MCF 10A (cell line): ENCODE data around the gene GATAD2B. TPM values are rescaled to one million over a fixed set of nuclear protein-coding genes. Genes with fewer than 3 reads are reported as not detected.

Source experiments
- BruUV-seq: library from RNA; stranded (reverse); fragments of 400-500 nt; replicated peaks from 2 replicates; lab custom pipeline; 2021; lab: Mats Ljungman, UMichigan
- CTCF ChIA-PET: fragments of 300-600 bp; sonication (Branson Sonifier 250); formaldehyde crosslinking; extraction: SDS; loops from one replicate; lab custom pipeline; 2021; ENCODE audit warnings: antibody characterized with exemption, inconsistent platforms; lab: Yijun Ruan, JAX
- POLR2A ChIA-PET: fragments of 300-600, 350-650 bp; sonication (Branson Sonifier 250); formaldehyde crosslinking; extraction: SDS; loops from one replicate; lab custom pipeline; 2020; ENCODE audit warnings: antibody characterized with exemption, inconsistent platforms; lab: Yijun Ruan, JAX
- DNase-seq: peaks from one replicate; pipeline ENCODE4 v3.0.0-alpha.2; 2018; ENCODE audit not compliant: unreplicated experiment
- H3K27ac Mint-ChIP-seq: one replicate; pipeline ENCODE4 v1.8.0; 2022; ENCODE audit warnings: mild to moderate bottlenecking, low read depth, mixed read lengths; ENCODE audit not compliant: unreplicated experiment
- H3K27me3 Mint-ChIP-seq: one replicate; pipeline ENCODE4 v1.8.0; 2022; ENCODE audit warnings: mixed read lengths; ENCODE audit not compliant: insufficient read depth, unreplicated experiment
- H3K36me3 Mint-ChIP-seq: one replicate; pipeline ENCODE4 v1.8.0; 2022; ENCODE audit warnings: mild to moderate bottlenecking, moderate library complexity, mixed read lengths; ENCODE audit not compliant: insufficient read depth, unreplicated experiment
- H3K4me1 Mint-ChIP-seq: one replicate; pipeline ENCODE4 v1.8.0; 2022; ENCODE audit warnings: mixed read lengths; ENCODE audit not compliant: insufficient read depth, unreplicated experiment
- H3K4me3 Mint-ChIP-seq: one replicate; pipeline ENCODE4 v1.8.0; 2022; ENCODE audit warnings: mild to moderate bottlenecking, moderate library complexity, mixed read lengths; ENCODE audit not compliant: unreplicated experiment
- H3K9me3 Mint-ChIP-seq: one replicate; pipeline ENCODE4 v1.8.0; 2022; ENCODE audit warnings: mixed read lengths; ENCODE audit not compliant: unreplicated experiment
- intact Hi-C: fragments of 100-400 bp; cut with micrococcal nuclease; formaldehyde crosslinking; loops from 2 replicates; pipeline ENCODE4 v1.14.1; 2022
- total RNA-seq: library from RNA; stranded (reverse); gene quantifications from 2 replicates; pipeline ENCODE4 v1.2.3, GENCODE V29; 2022
- TF ChIP-seq, protein P1 (sequence below): fragments of 200-600 bp; IDR thresholded peaks from one replicate; pipeline ENCODE4 v1.8.0; 2022; ENCODE audit warnings: antibody characterized with exemption, mild to moderate bottlenecking; ENCODE audit not compliant: unreplicated experiment

GATAD2B gene
- total RNA-seq, 1 experiment from 2014 or later = 95.5 TPM

- ChIA-PET CTCF (interaction anchor here (0.6 to 3.4 kb wide), 9 partner anchors 20 to 186 kb away, joined by 3 to 22 read pairs (median 4); partner anchors contain the start of genes CREB3L4, DENND4B and RAB13), POLR2A (interaction anchor here (0.6 to 2.1 kb wide), 5 partner anchors 166 to 381 kb away, joined by 3 to 6 read pairs (median 4); partner anchors contain the start of genes CREB3L4, JTB and RPS27)
- Mint-ChIP-seq H3K27me3 (no peaks in the 10 kb centered on the region), H3K9me3 (no peaks in the 10 kb centered on the region), H3K4me3 (no peak overlapping the region), H3K36me3 (peaks cover 23% of the 10 kb centered on the region), H3K4me1 (peaks cover 29% of the 10 kb centered on the region), H3K27ac (no peak overlapping the region)
- intact Hi-C loops = no loop called here
- no peak for DNase-seq
- BruUV-seq = no TSS peak
- TF ChIP-seq, protein P1, sequence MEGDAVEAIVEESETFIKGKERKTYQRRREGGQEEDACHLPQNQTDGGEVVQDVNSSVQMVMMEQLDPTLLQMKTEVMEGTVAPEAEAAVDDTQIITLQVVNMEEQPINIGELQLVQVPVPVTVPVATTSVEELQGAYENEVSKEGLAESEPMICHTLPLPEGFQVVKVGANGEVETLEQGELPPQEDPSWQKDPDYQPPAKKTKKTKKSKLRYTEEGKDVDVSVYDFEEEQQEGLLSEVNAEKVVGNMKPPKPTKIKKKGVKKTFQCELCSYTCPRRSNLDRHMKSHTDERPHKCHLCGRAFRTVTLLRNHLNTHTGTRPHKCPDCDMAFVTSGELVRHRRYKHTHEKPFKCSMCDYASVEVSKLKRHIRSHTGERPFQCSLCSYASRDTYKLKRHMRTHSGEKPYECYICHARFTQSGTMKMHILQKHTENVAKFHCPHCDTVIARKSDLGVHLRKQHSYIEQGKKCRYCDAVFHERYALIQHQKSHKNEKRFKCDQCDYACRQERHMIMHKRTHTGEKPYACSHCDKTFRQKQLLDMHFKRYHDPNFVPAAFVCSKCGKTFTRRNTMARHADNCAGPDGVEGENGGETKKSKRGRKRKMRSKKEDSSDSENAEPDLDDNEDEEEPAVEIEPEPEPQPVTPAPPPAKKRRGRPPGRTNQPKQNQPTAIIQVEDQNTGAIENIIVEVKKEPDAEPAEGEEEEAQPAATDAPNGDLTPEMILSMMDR = no peak
Measured at GRCh38 chr1:153801028-153801625, 121.6 kb downstream of the GATAD2B start.

GRCh38 chr1:153800516-153800915 is 122.3 kb downstream of the GATAD2B start:
- no peak for DNase-seq
- Mint-ChIP-seq H3K27me3 (no peaks in the 10 kb centered on the region), H3K27ac (no peak overlapping the region), H3K9me3 (no peaks in the 10 kb centered on the region), H3K4me1 (peaks cover 22% of the 10 kb centered on the region), H3K4me3 (no peak overlapping the region), H3K36me3 (peaks cover 23% of the 10 kb centered on the region)
- no TSS peak for BruUV-seq
- intact Hi-C loops = no loop called here
- ChIA-PET CTCF (interaction anchor here (1.4 to 3.4 kb wide), 3 partner anchors 69 to 186 kb away, joined by 3 to 22 read pairs (median 3); partner anchors contain the start of gene RAB13), POLR2A (interaction anchor here (0.7 to 1.6 kb wide), 4 partner anchors 38 to 381 kb away, joined by 3 to 6 read pairs (median 5); partner anchors contain the start of genes CREB3L4 and JTB)
- TF ChIP-seq, protein P1 = no peak

GRCh38 chr1:153799566-153800465 is 123.0 kb downstream of the GATAD2B start:
- ChIA-PET POLR2A (interaction anchor here (0.7 to 3.5 kb wide), 4 partner anchors 39 to 168 kb away, joined by 6 to 13 read pairs (median 10); partner anchors contain the start of genes CREB3L4, DENND4B and GATAD2B), CTCF (interaction anchor here (0.5 to 3.6 kb wide), 8 partner anchors 17 to 297 kb away, joined by 3 to 80 read pairs (median 12); partner anchors contain the start of genes CREB3L4, RAB13 and RPS27)
- no TSS peak for BruUV-seq
- Mint-ChIP-seq H3K27me3 (no peaks in the 10 kb centered on the region), H3K4me1 (peaks cover 15% of the 10 kb centered on the region), H3K9me3 (no peaks in the 10 kb centered on the region), H3K4me3 (no peak overlapping the region), H3K36me3 (peaks cover 23% of the 10 kb centered on the region), H3K27ac (no peak overlapping the region)
- TF ChIP-seq, protein P1 = no peak
- DNase-seq = no peak
- intact Hi-C loops = loop anchor here (5.0 to 10.0 kb wide), 2 partner anchors 385 to 472 kb away; partner anchors contain the start of gene HAX1
